GM21529 (cell line): ENCODE results near the gene SERPING1.

Experiments used
- ATAC-seq: cut with Tn5 transposase; IDR thresholded peaks from one replicate; pipeline ENCODE4 v1.9.1; 2021; ENCODE audit not compliant: unreplicated experiment

SERPING1 gene

DNA sequence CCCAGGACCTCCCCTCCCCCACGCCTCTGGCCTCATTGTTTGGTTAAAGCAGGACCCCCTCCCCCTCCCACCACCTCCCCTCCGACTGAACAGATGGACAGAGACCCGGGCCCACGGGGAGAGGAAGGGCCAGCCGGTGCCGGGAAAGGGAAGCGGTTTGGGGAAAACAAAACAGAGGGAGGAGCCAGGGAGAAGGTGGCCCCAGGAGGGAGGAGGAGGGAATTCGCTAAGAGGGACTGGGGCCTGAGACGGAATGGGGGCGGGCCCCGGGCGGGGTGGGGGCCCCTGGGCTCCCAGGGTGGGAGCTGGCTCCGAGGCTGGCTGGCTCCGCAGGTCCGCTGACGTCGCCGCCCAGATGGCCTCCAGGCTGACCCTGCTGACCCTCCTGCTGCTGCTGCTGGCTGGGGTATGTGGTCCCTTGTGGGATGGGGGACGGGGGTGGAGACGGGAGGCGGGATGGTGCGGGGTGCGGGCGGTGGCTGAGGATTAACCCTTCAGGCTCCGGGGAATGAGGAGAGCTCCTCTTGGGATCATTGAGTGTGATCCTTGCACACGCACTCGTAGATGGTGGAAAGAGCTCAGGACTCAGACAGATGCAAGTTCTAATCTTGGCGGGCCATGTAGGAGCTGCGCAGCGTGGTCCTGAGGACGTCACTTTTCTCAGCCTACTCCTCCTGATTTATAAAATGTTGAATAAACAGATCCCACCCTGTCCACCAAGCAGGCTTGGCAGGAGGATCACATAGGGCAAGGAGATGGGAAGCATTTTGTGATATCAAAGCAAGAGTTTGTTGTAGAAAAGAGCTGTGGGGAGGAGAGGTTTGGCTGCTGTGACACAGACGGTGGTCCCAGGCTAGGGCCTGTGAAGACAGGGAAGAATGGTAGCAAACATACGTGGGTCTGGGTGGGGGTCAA is 688 bp downstream of the SERPING1 start:
- no peak for ATAC-seq

DNA sequence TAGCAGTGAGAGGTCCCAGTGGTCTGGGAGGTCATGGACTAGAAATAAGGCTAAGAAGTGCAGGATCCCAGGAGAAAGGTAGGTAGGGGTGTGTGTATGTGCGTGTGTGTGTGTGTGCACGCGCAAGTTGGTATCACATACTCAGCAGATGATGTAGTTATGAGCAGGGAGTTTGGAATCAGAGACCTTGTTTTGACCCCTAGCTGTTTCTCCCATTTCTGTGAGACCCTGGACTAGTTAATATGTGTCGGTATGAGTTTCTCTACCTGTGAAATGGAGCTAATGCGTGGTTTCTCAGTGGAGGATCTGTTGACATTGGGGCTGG is 1.3 kb downstream of the SERPING1 start:
- no peak for ATAC-seq

DNA sequence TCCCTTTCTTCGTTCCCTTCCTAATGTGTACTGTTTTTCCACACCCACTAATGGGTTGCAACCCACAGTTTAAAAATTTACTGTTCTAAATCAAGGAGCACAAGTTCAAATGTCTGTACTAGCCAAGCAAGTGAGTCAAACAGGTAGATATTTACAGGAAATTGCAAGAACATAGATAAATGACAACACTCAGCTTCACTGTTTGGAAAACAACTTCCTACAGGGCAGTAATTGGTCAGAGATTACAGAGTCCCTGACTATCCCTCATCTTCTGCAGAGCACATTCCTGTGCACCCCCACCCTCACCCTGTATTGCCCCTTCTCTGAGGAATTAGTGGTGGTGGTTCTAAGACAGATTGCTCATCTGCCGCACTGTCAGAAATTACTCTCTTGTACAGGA is 1.9 kb downstream of the SERPING1 start:
- no peak for ATAC-seq

DNA sequence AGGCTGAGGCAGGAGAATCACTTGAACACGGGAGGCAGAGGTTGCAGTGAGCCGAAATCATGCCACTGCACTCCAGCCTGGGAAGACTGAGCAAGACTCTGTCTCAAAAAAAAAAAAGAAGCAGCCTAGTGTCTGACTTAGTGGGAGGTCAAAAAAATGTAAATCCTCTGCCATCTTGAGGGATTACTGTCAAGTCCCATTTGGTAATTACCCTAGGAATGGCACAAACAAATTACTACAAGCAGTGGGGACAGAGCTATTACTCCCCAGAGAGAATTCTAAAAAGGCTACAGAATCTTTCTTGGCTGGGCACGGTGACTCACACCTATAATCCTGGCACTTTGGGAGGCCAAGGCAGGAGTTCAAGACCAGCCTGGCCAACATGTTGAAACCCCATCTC is 3.8 kb downstream of the SERPING1 start:
- ATAC-seq, result no peak

DNA sequence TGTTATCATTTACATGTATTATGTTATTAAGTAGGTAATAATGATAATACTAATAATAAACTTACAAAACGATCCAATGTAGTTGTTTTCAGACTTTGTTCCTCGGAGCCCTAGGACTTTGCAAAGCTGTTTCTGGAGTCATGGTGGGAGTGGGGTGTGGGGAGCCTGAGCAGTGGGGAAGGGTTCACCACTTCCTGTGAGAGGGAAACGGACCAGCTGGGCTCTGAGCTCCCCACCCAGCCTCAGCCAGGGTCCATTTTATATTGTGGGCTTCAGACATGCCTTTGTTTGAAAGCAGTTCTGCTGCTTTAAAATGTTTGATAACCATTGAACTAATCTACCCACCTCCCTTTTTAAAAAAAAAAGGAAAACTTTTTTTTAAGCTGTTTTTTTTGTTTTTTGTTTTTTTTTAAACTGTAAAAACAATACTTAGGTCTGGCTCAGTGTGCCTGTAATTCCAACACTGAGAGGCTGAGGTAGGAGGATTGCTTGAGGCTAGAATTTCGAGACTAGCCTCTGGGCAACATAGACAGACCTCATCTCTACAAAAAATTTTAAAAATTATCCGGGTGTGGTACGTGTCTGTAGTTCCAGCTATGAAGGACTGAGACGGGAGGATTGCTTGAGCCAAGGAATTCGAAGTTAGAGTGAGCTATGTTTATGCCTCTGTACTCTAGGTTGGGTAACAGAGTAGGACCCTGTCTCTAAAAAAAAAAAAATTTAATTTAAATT is 7.0 kb downstream of the SERPING1 start:
- ATAC-seq, result no peak

DNA sequence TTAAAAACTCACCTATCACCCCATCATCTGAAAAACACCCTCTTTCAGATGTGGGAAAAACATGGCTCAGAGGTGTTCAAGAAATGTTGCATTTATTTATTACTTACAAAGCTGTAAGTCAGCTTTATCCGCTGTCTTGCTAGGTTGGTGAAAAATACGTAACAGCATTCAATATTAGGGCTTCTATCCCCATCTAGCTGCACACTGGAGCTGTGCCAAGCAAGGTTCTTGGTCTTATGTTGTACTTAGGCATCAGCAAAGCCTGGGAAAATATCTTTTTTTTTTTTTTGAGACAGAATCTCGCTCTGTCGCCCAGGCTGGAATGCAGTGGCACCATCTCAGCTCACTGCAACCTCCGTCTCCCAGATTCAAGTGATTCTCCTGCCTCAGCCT is 7.5 kb downstream of the SERPING1 start:
- ATAC-seq, result no peak

DNA sequence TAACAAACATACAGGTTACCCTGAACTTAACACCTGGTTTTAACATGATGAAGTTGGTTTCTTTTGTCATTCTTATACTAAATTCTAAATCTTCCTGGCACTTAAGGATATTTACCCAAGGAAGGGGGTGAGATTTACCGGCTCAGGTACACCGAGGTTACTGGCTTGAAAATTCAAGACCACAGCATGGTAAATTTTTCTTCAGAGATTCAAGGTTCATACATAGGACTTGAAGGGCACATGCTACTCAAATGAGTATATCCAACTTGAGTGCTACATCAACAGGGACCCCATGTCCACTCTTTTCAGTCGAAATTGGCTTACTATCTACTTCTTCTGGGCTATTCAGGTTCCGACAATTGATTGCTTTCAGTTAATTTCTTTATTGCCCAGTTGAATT is 12.7 kb downstream of the SERPING1 start:
- no peak for ATAC-seq

DNA sequence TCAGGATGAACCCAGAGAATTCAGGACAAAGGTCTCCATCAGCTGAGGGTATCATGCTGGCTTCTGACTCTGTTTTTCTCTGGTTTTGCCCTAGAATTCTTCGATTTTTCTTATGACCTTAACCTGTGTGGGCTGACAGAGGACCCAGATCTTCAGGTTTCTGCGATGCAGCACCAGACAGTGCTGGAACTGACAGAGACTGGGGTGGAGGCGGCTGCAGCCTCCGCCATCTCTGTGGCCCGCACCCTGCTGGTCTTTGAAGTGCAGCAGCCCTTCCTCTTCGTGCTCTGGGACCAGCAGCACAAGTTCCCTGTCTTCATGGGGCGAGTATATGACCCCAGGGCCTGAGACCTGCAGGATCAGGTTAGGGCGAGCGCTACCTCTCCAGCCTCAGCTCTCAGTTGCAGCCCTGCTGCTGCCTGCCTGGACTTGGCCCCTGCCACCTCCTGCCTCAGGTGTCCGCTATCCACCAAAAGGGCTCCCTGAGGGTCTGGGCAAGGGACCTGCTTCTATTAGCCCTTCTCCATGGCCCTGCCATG is 16.8 kb downstream of the SERPING1 start:
- ATAC-seq, result no peak

DNA sequence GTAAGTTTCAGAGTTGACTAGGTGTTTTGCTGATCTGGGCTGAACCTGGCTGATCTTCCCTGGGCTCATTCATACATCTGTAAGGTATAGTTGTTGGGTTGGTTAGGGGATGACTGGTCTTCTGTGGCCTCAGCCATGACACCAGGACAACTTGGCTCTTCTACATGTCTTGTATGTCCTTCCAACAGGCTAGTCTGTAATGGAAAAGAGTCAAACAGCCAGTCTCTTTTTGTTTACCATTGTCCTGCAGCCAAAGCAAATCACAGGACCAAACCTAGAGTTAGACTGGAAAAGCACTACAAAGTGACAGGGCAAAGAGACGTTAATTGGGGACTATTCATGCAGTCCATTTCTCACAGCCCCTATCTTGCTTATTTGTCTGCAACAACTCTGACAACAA is 17.8 kb downstream of the SERPING1 start:
- ATAC-seq, result no peak

DNA sequence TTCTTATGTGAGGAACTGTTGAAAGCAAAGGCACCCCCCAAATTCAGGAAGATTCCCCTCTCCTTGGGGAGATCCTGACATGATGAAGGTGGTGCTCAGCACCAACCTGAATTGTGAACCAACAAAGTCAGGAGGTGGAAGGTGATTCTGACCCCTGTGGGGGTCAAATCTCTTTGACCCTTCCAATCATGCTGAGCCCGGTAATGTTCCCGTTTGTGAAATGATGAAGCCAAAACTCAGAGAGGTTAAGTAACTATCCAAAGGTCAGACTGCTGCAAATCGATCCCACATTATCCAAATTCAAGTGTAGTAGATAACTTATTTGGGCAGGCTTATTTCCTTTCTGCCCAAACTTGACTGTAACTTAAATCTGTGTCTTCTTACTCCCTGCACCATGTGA is 19.1 kb downstream of the SERPING1 start:
- no peak for ATAC-seq

DNA sequence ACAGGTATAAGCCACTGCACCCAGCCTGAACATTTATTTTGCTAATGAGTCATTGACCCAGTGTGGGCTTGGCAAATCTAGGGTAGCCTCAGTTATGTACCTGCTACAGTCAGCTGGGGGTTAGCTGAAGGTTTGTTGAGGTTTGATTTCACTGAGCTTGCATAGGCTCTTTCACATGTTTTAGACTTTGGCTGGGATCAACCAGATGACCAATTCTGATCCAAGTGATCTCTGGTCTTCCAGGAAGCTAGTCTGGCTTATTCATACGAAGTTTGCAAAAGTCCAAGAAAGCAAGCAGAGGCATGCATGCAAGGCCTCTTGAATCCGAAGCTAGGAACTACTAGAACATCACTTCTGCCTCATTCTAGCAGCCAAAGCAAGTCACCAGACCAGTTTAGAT is 21.0 kb downstream of the SERPING1 start:
- ATAC-seq, result no peak

DNA sequence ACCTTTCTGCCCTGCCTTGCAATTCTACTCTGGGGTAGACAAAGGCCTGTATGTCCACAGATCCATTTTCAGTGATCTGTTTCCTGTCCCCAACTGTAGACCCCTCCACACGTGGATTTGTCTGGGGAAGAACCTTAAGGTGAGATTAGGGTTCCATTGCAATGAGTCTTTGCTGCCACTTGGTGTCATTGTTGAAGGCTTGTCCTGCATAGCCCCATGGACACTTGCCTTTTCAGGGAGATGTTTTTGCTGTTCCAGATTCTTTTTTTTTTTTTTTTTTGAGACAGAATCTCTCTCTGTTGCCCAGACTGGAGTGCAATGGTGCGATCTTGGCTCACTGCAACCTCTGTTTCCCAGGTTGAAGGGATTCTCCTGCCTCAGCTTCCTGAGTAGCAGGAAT is 21.8 kb downstream of the SERPING1 start:
- ATAC-seq, result no peak

DNA sequence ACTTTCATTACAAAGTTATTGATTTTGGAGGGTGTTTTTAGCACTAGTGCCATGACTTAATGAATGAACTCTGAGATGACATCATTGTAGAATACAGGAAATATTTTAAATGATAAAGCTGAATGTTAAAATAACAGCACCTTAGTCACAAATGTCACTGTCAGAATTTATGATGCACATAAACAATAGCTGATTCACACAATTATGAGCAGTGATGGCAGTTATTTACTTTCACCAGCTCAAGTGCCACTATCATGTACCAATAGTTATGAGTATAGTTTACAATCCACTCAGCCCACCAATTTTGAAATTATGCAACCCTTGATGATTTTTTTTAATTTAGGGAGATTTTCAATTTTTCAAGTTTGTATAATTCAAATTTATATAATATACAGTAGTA is 23.0 kb downstream of the SERPING1 start:
- ATAC-seq, result no peak

DNA sequence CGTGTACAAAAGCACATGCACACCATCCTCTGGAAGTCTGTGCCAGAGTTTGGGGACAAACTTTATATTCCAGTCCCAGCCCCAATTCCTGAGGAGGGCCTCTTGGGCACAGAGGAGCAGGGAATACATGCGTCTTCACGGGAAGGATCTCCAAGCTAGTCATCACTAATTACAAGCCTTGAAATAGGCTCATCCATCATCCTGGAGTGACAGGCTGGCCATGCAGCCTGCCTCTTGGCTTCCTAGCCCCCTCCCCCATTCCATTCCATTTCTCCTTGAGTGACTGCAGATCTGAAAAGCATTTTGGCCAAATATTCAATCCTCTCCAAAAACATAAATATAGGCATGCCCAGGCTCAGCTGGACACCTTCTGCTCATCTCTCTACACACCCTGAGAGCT is 24.8 kb downstream of the SERPING1 start:
- ATAC-seq, result no peak

DNA sequence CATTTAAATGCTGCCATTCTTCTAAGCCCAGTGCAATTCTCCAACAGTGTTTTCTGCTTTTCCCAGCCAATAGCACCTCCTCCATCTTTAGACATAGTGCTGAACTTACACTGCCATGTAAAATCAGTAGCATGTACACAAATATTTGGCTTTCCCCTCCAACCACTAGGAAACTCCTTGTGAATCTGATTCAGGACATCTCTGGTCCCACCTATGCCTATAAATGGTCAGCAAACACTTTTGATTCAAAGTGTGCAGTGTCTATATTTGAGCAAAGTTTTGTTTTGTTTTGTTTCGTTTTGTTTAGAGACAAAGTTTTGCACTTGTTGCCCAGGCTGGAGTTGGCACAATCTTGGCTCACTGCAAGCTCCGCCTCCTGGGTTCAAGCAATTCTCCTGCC is 27.4 kb downstream of the SERPING1 start:
- no peak for ATAC-seq

DNA sequence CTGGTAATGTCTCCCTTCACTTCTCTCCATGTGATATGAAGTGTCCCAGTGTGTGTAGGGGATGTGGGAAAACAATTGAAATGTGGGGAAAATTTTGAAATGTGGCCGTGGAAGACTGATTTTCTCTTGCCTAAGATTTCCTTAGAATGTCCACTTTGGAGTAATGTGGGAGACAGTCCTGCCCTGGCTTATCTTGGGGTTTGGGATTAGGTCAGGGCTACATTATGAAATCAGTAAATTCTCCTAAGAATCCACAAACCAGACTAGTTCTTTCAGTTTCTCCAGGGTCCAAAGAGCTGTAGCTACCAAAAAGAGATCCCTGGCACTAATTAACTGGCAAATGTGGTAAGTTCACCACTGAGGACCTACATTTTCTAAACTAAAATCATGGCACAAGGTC is 29.4 kb downstream of the SERPING1 start:
- ATAC-seq, result no peak

DNA sequence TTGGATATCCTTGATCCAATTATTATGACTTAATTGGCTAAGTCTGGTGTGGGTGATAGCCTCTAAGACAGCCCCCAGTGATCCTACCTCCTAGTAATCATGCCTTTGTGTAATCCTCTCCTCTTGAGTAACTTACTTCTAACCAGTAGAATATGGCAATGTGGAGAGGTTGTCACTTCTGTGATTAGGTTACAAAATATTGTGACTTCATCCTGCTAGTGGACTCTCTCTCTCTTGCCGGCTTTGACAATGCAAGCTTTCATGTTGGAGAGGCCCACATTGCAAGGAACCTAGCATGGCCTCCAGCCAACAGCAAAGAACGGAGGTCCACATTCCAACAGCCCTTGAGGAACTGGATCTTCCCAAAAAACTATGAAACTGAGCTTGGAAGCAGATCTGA is 32.7 kb downstream of the SERPING1 start:
- ATAC-seq, result no peak

DNA sequence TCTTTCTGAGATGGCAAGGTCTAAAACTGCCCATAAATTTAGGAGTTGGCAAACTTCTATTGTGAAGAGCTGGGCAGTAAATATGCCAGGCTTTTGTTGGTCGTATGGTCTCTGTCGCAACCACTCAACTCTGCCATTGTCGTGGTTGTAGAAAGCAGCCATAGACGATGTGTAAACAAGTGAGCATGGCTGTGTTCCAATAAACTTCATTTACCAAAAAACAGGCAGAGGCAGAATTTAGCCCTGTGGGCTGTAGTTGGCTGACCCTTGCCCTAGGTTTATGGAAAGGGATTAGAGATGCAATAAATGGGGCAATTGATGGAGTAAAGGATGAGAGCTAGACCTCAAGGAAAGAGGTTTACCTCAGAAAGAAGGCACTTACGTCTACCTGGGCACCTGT is 34.6 kb downstream of the SERPING1 start:
- ATAC-seq, result no peak

DNA sequence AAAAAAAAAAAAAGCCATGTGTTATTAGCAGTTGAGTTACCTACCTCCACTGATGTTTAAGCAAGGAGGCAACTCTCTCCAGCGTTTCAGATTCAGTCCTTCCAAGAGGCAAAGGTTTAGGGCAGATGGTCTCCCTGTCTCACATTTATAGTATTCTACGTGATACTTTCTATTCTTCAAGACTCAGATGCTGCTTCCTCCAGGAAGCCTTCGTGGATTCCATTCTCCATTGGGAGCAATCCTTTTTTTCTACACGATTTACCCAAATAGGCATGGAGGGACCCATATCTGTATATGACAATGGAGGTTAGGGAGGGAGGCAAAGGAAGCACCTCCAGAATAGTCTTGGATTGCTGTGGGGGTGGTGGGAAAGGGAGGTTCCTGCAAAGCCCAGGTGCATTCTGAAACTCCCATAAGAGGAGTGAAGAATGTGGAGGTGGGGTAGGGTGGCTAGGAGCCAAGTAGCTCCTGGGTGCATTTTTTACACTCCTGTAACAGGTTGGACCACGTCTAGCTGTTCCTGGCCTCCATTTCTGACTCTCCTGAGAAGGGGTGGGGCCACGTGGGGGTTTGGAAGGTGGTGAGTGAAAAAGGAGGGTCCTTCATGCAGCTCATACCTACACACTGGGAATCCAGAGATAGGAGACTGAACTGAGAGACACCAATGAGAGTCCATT is 36.0 kb downstream of the SERPING1 start:
- ATAC-seq, result no peak

DNA sequence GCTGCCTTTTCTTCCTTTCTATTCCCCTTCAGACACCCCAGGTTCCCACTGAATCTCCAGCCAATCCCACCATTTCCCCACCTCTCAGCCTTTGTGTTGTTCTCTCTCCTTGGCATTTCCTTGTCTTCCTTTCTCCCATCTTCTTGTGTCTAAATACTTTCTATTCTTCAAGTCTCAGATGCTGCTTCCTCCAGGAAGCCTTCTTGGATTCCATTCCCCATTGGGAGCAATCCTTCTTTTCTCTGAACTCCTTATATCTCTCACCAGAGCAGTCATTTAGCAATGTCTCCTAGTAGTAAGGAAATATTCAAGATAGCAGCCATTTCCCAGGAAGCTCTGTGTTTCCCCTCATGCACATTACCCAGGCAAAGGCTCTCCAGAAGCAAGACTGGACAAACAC is 36.8 kb downstream of the SERPING1 start:
- no peak for ATAC-seq

DNA sequence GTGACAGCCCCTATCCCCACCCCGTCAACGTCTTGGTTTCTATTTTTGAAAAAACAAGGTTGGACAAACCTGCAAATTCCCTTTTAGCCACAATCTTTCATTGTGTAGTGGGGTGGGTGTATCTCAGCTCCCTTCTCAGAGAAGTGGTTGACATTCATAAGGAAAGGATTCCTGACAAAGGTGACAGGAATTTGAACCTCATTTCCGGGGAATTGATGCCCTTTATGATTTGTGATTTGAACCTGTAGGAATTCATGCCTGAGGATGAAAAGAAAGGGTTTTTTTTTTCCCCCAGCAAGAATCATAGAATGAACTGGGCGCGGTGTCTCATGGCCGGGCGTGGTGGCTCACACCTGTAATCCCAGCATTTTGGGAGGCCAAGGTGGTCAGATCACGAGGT is 37.8 kb downstream of the SERPING1 start:
- ATAC-seq, result no peak

DNA sequence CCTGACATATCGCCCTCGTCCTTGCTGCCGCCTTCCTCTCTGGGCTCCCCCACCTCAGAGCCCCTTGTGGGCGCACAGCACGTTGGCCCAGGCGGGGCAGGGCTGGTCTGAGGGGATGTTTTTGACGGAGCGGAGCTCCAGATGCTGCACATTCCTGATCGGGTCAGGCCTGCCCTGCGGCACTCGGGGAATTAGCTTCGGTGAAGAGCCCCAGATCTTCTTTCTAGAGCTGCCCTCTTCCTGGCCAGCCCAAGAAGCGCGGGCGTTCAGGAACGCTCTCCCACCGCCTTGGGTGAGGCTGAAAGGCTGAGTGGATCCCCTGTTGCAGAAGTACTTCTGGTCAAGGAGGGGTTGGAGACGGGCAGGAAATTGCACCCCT is 40.1 kb downstream of the SERPING1 start:
- ATAC-seq, result no peak
